GM12878 (cell line): ENCODE data around the gene SPATS2L. TPM values are rescaled to one million over a fixed set of nuclear protein-coding genes. Genes with fewer than 3 reads are reported as not detected.

Source experiments
- ATAC-seq: fragments of 200-7000 bp; cut with Tn5 transposase; 3 replicates; pipeline ENCODE4 v1.9.1; 2020; ENCODE audit warnings: mild to moderate bottlenecking, moderate library complexity
- BruUV-seq: library from RNA; stranded (reverse); fragments of 400-500 nt; replicated peaks from 2 replicates; lab custom pipeline; 2021; lab: Mats Ljungman, UMichigan
- CTCF ChIA-PET: fragments of 300-600 bp; sonication (Branson Sonifier 250); formaldehyde crosslinking; extraction: SDS; loops from one replicate; lab custom pipeline; 2021; ENCODE audit warnings: inconsistent platforms; lab: Yijun Ruan, JAX
- POLR2A ChIA-PET: fragments of 350-600 bp; formaldehyde crosslinking; extraction: SDS; loops from one replicate; lab custom pipeline; 2021; ENCODE audit warnings: inconsistent platforms; lab: Charles Lee
- RAD21 ChIA-PET: fragments of 300-600 bp; sonication (Branson Sonifier 250); formaldehyde crosslinking; loops from one replicate; lab custom pipeline; 2023; ENCODE audit warnings: antibody characterized with exemption; ENCODE audit not compliant: unreplicated experiment; lab: Charles Lee
- SMC1A ChIA-PET: fragments of 300-600 bp; sonication (Branson Sonifier 250); formaldehyde crosslinking; loops from one replicate; lab custom pipeline; 2023; ENCODE audit not compliant: unreplicated experiment, uncharacterized antibody; lab: Charles Lee
- DNase-seq: peaks from one replicate; pipeline ENCODE4 v3.0.0-alpha.2; 2011; ENCODE audit warnings: low read depth, low spot score
- FAIRE-seq: peaks from 3 replicates; lab custom pipeline; 2011; peaks lifted over from hg19 to GRCh38; lab: Jason Lieb, UNC
- H2AFZ ChIP-seq: 2 replicates; pipeline ENCODE4 v1.6.0; 2011; ENCODE audit warnings: low read depth, low read length, control low read depth; ENCODE audit not compliant: control insufficient read depth
- H3K27ac ChIP-seq: 2 replicates; pipeline ENCODE4 v1.5.1; 2011; ENCODE audit warnings: control low read depth; ENCODE audit not compliant: control insufficient read depth, insufficient read depth
- H3K27me3 ChIP-seq, 2 experiments: replicated peaks in 1 of 2; 2 replicates each; pipeline versions ENCODE4 v1.6.0 to v1.6.1; 2011; ENCODE audit warnings: low read length in 1 of 2; ENCODE audit not compliant: control insufficient read depth in 2 of 2, insufficient read depth in 2 of 2
- H3K36me3 ChIP-seq, 2 experiments: 2 replicates each; pipeline ENCODE4 v1.5.1; 2011; ENCODE audit warnings: low read length in 1 of 2; ENCODE audit not compliant: control insufficient read depth in 2 of 2, insufficient read depth in 2 of 2
- H3K4me1 ChIP-seq: 2 replicates; pipeline ENCODE4 v1.6.1; 2011; ENCODE audit warnings: mild to moderate bottlenecking, low read length, moderate library complexity, mixed read lengths; ENCODE audit not compliant: control insufficient read depth, insufficient read depth
- H3K4me2 ChIP-seq: 2 replicates; pipeline ENCODE4 v1.6.0; 2011; ENCODE audit warnings: control low read depth; ENCODE audit not compliant: control insufficient read depth, insufficient read depth
- H3K4me3 ChIP-seq: fragments of 200-600 bp; sonication (generic); 2 replicates; pipeline ENCODE4 v1.5.1; 2016
- H3K79me2 ChIP-seq: 2 replicates; pipeline ENCODE4 v1.6.0; 2011; ENCODE audit warnings: low read length; ENCODE audit not compliant: control insufficient read depth, insufficient read depth
- H3K9ac ChIP-seq: 2 replicates; pipeline ENCODE4 v1.8.0; 2011; ENCODE audit warnings: low read length, control low read depth, mixed read lengths; ENCODE audit not compliant: control insufficient read depth, insufficient read depth
- H3K9me3 ChIP-seq: replicated peaks from 3 replicates; pipeline ENCODE4 v1.5.1; 2011; ENCODE audit warnings: mild to moderate bottlenecking, low read length; ENCODE audit not compliant: control insufficient read depth, insufficient read depth
- H4K20me1 ChIP-seq: 2 replicates; pipeline ENCODE4 v1.6.0; 2011; ENCODE audit not compliant: control insufficient read depth, insufficient read depth
- ATF7 ChIP-seq: fragments of 450-650 bp; IDR thresholded peaks from 2 replicates; pipeline ENCODE4 v1.6.1; 2016; ENCODE audit warnings: low read depth, mild to moderate bottlenecking
- BHLHE40 ChIP-seq, 2 experiments: fragments of 450-650 bp in 1 of 2; IDR thresholded peaks; 2 replicates each; pipeline ENCODE4 v1.6.1; 2011 to 2017; ENCODE audit warnings: low read depth in 2 of 2, borderline replicate concordance in 1 of 2, improper control_type of control experiment in 1 of 2, low read length in 1 of 2, mild to moderate bottlenecking in 1 of 2
- BMI1 ChIP-seq: fragments of 450-650 bp; IDR thresholded peaks from 2 replicates; pipeline ENCODE4 v1.6.1; 2016; ENCODE audit warnings: mild to moderate bottlenecking, moderate library complexity, borderline replicate concordance
- BRCA1 ChIP-seq: IDR thresholded peaks from 2 replicates; pipeline ENCODE4 v1.6.1; 2011; ENCODE audit warnings: low read depth, low read length, improper control_type of control experiment
- CBX5 ChIP-seq: sonication (generic); IDR thresholded peaks from 2 replicates; pipeline ENCODE4 v1.6.1; 2016; ENCODE audit warnings: low read depth, moderate library complexity, mild to moderate bottlenecking, inconsistent platforms
- DPF2 ChIP-seq: fragments of 450-650 bp; IDR thresholded peaks from 2 replicates; pipeline ENCODE4 v1.6.1; 2017; ENCODE audit warnings: mild to moderate bottlenecking
- GATAD2B ChIP-seq: fragments of 450-650 bp; conservative IDR thresholded peaks from 2 replicates; pipeline ENCODE4 v1.6.1; 2017; ENCODE audit warnings: low read depth, mild to moderate bottlenecking, moderate library complexity
- MLLT1 ChIP-seq: fragments of 450-650 bp; IDR thresholded peaks from 2 replicates; pipeline ENCODE4 v1.6.1; 2016; ENCODE audit warnings: mild to moderate bottlenecking
- MXI1 ChIP-seq: fragments of 150-350 bp; IDR thresholded peaks from 2 replicates; pipeline ENCODE4 v1.6.1; 2011; ENCODE audit warnings: low read depth, mild to moderate bottlenecking, inconsistent platforms, low read length, improper control_type of control experiment
- NKRF ChIP-seq: fragments of 450-650 bp; conservative IDR thresholded peaks from 2 replicates; pipeline ENCODE4 v1.6.1; 2017; ENCODE audit warnings: mild to moderate bottlenecking, moderate library complexity
- RELB ChIP-seq: fragments of 450-650 bp; IDR thresholded peaks from 2 replicates; pipeline ENCODE4 v1.6.1; 2017; ENCODE audit warnings: low read depth, mild to moderate bottlenecking, moderate library complexity
- RUNX3 ChIP-seq: IDR thresholded peaks from 2 replicates; pipeline ENCODE4 v1.6.1; 2012; ENCODE audit warnings: low read length, inconsistent platforms
- STAT3 ChIP-seq: IDR thresholded peaks from 2 replicates; pipeline ENCODE4 v1.6.1; 2011; ENCODE audit warnings: low read depth, low read length, improper control_type of control experiment
- TARDBP ChIP-seq: IDR thresholded peaks from 2 replicates; pipeline ENCODE4 v1.6.1; 2016; ENCODE audit warnings: borderline replicate concordance
- WGBS: methylation state at CpG from one replicate; pipeline ENCODE4 v1.1.6; 2016; ENCODE audit warnings: low lambda C conversion rate; ENCODE audit not compliant: insufficient replicate concordance, insufficient coverage; ENCODE audit errors: missing lambda C conversion rate; 5-methylcytosine and 5-hydroxymethylcytosine counted together
- in situ Hi-C: fragments of 300-500 bp; cut with MboI; formaldehyde crosslinking; loops from 9 replicates; pipeline ENCODE4 v1.14.3; 2018; ENCODE audit warnings: mixed read lengths
- intact Hi-C: fragments of 100-400 bp; cut with micrococcal nuclease; formaldehyde crosslinking; loops from one replicate; pipeline ENCODE4 v1.14.2; 2022; ENCODE audit not compliant: unreplicated experiment
- polyA plus RNA-seq, 11 experiments: library from polyadenylated mRNA; depleted of rRNA in 4 of 11; unstranded in 6 of 11; stranded (reverse) in 5 of 11; fragments of >200 nt; fragmentation: Nextera tagmentation in 4 of 11; fragmentation: Illumina TruSeq in 1 of 11; extraction: Ambion mirVana in 4 of 11; extraction: Trizol in 1 of 11; gene quantifications; 1 replicate in 1 of 11; 2 replicates in 10 of 11; pipeline versions ENCODE4 v1.2.1 to v1.2.3, GENCODE V29; 2011 to 2016; ENCODE audit warnings: inconsistent platforms in 2 of 11, missing spikeins in 2 of 11, low read depth in 1 of 11
- total RNA-seq, 4 experiments: library from RNA; depleted of rRNA in 3 of 4; stranded (reverse); fragments of >200 nt in 3 of 4; fragmentation: Illumina TruSeq in 1 of 4; extraction: Trizol in 1 of 4; gene quantifications; 2 replicates each; pipeline versions ENCODE4 v1.2.1 to v1.2.3, GENCODE V29; 2013 to 2021

SPATS2L gene
- total and polyA plus RNA-seq, 10 of the 15 experiments (the other 5 are each of a cell fraction or from before 2014, with no cell fraction given) = 5.2 to 30.0 (median 20.1) TPM

GRCh38 chr2:200502196-200502595 lies 195.7 kb downstream of the SPATS2L start:
- no peak overlapping the region for H3K4me2 ChIP-seq
- ChIA-PET POLR2A (interaction anchor here (0.6 kb wide), 1 partner anchor 16 kb away, joined by 3 read pairs; no protein-coding TSS in a partner anchor), SMC1A (interaction anchor here (0.7 to 1.0 kb wide), 3 partner anchors 9 to 18 kb away, joined by 3 read pairs; no protein-coding TSS in a partner anchor), CTCF (interaction anchor here (1.1 to 1.7 kb wide), 2 partner anchors 8 to 19 kb away, joined by 4 read pairs; no protein-coding TSS in a partner anchor), RAD21 (no interaction called here)
- TF ChIP-seq DPF2 (no peak), BHLHE40 (IDR thresholded peaks at IDR 0.05; ENCODE audit: borderline replicate concordance in 1 of 2, low read depth in 2 of 2, low read length in 1 of 2) (no peak), ATF7 (no peak), BRCA1 (no peak), GATAD2B (no peak), BMI1 (no peak), TARDBP (no peak), RELB (no peak), RUNX3 (no peak), MLLT1 (no peak), MXI1 (no peak), CBX5 (no peak), STAT3 (no peak), NKRF (no peak)
- no peaks in the 10 kb centered on the region for H3K79me2 ChIP-seq
- no TSS peak for BruUV-seq
- ATAC-seq = no peak
- no peak for FAIRE-seq
- H3K36me3 ChIP-seq = no peaks in the 10 kb centered on the region
- no peaks in the 10 kb centered on the region for H3K4me1 ChIP-seq
- no peaks in the 10 kb centered on the region for H3K27me3 ChIP-seq
- no peaks in the 10 kb centered on the region for H3K9me3 ChIP-seq
- over 99% methylated on average over 5 of the region's 5 CpGs for WGBS
- no peak for DNase-seq
- in situ Hi-C loops (no loop called here), intact Hi-C loops (no loop called here)
- H3K27ac ChIP-seq = no peak overlapping the region
- H4K20me1 ChIP-seq = no peaks in the 10 kb centered on the region
- H3K9ac ChIP-seq = no peak overlapping the region
- H3K4me3 ChIP-seq = no peak overlapping the region
- H2AFZ ChIP-seq = no peak overlapping the region
